K562 (cell line): Measurements from ENCODE around the gene MYL1. TPM values are rescaled to one million over a fixed set of nuclear protein-coding genes. Genes with fewer than 3 reads are reported as not detected.

Experiments
- ATAC-seq: fragments of 200-7000 bp; cut with Tn5 transposase; 3 replicates; pipeline ENCODE4 v1.9.1; 2020; ENCODE audit warnings: moderate library complexity
- BruUV-seq: library from RNA; stranded (reverse); fragments of 400-500 nt; replicated peaks from 2 replicates; lab custom pipeline; 2021; lab: Mats Ljungman, UMichigan
- CTCF ChIA-PET: fragments of 300-600 bp; formaldehyde crosslinking; extraction: SDS; loops from one replicate; lab custom pipeline; 2021; ENCODE audit warnings: low intra/inter-chr PET ratio; lab: Yijun Ruan, JAX
- POLR2A ChIA-PET: fragments of 300-600, 350-650 bp; sonication (Branson Sonifier 250); formaldehyde crosslinking; extraction: SDS; loops from one replicate; lab custom pipeline; 2021; ENCODE audit warnings: antibody characterized with exemption, inconsistent platforms; lab: Yijun Ruan, JAX
- DNase-seq, 4 experiments: peaks; one replicate each; pipeline versions ENCODE4 v3.0.0 to v3.0.0-alpha.2; 2011 to 2018; ENCODE audit warnings: low spot score in 3 of 4, mixed read lengths in 3 of 4; ENCODE audit errors: extremely low read depth in 1 of 4
- FAIRE-seq: peaks from 2 replicates; lab custom pipeline; 2011; peaks lifted over from hg19 to GRCh38; lab: Jason Lieb, UNC
- H2AFZ ChIP-seq: 2 replicates; pipeline ENCODE4 v1.6.0; 2011; ENCODE audit warnings: low read depth, low read length, control low read depth, inconsistent platforms
- H3K27ac ChIP-seq: fragments of 200-600 bp; 3 replicates; pipeline ENCODE4 v1.8.0; 2011; ENCODE audit warnings: low read depth, mild to moderate bottlenecking, control low read depth, inconsistent platforms, low read length, moderate library complexity, mixed read lengths; ENCODE audit errors: extremely low read depth
- H3K27me3 ChIP-seq, 2 experiments: fragments of 300-600 bp in 1 of 2; 2 replicates in 1 of 2; 3 replicates in 1 of 2; pipeline versions ENCODE4 v1.6.0 to v1.8.0; 2011; ENCODE audit warnings: inconsistent platforms in 2 of 2, low read length in 2 of 2, mild to moderate bottlenecking in 1 of 2, mixed read lengths in 1 of 2, moderate library complexity in 1 of 2; ENCODE audit not compliant: control insufficient read depth in 2 of 2, insufficient read depth in 2 of 2
- H3K36me3 ChIP-seq: fragments of 300-600 bp; 3 replicates; pipeline ENCODE4 v1.8.0; 2011; ENCODE audit warnings: mild to moderate bottlenecking, low read length, inconsistent platforms; ENCODE audit not compliant: control insufficient read depth, insufficient read depth
- H3K4me1 ChIP-seq, 2 experiments: fragments of 200-600 bp in 1 of 2; replicated peaks in 1 of 2; 2 replicates in 1 of 2; 3 replicates in 1 of 2; pipeline versions ENCODE4 v1.5.1 to v1.8.0; 2011; ENCODE audit warnings: inconsistent platforms in 2 of 2, low read length in 2 of 2, mild to moderate bottlenecking in 1 of 2, mixed read lengths in 1 of 2, moderate library complexity in 1 of 2; ENCODE audit not compliant: control insufficient read depth in 2 of 2, insufficient read depth in 2 of 2
- H3K4me2 ChIP-seq: 2 replicates; pipeline ENCODE4 v1.6.1; 2011; ENCODE audit warnings: low read length, control low read depth, inconsistent platforms, mixed read lengths; ENCODE audit not compliant: insufficient read depth
- H3K4me3 ChIP-seq: fragments of 200-600 bp; sonication (generic), shearing (Covaris generic); 2 replicates; pipeline ENCODE4 v1.5.1; 2016; ENCODE audit warnings: control low read depth, inconsistent platforms
- H3K79me2 ChIP-seq: fragments of 200-600 bp; 3 replicates; pipeline ENCODE4 v1.8.0; 2011; ENCODE audit warnings: low read length, inconsistent platforms; ENCODE audit not compliant: control insufficient read depth, insufficient read depth
- H3K9ac ChIP-seq, 2 experiments: 2 replicates each; pipeline versions ENCODE4 v1.6.0 to v1.6.1; 2011; ENCODE audit warnings: low read depth in 2 of 2, low read length in 2 of 2, control low read depth in 1 of 2, inconsistent platforms in 1 of 2, mild to moderate bottlenecking in 1 of 2, mixed read lengths in 1 of 2; ENCODE audit not compliant: insufficient read depth in 1 of 2
- H3K9me1 ChIP-seq: one replicate; pipeline ENCODE4 v1.6.0; 2011; ENCODE audit warnings: inconsistent platforms, mild to moderate bottlenecking, low read length, moderate library complexity; ENCODE audit not compliant: control insufficient read depth, insufficient read depth
- H3K9me3 ChIP-seq: replicated peaks from 2 replicates; pipeline ENCODE4 v1.5.1; 2011; ENCODE audit warnings: low read depth, low read length, inconsistent platforms; ENCODE audit not compliant: control insufficient read depth, insufficient read depth
- H4K20me1 ChIP-seq: replicated peaks from 2 replicates; pipeline ENCODE4 v1.6.1; 2011; ENCODE audit warnings: low read length, inconsistent platforms, mixed read lengths; ENCODE audit not compliant: control insufficient read depth, insufficient read depth
- CBFA2T2 ChIP-seq: fragments of 450-650 bp; conservative IDR thresholded peaks from 2 replicates; pipeline ENCODE4 v1.6.1; 2017; ENCODE audit warnings: mild to moderate bottlenecking
- E2F3 ChIP-seq: fragments of 250-450 bp; sonication (Bioruptor Pico); IDR thresholded peaks from 2 replicates; pipeline ENCODE4 v1.4.0; 2020; ENCODE audit warnings: mild to moderate bottlenecking
- HDAC8 ChIP-seq: fragments of 450-650 bp; IDR thresholded peaks from 2 replicates; pipeline ENCODE4 v1.6.1; 2016; ENCODE audit warnings: mild to moderate bottlenecking, missing genetic modification characterization, moderate library complexity, missing compliant biosample characterization
- OTX1 ChIP-seq: fragments of 450-650 bp; formaldehyde crosslinking; IDR thresholded peaks from 2 replicates; pipeline ENCODE4 v1.4.0; 2022; ENCODE audit warnings: mild to moderate bottlenecking
- PCBP1 ChIP-seq: fragments of 200-400 bp; formaldehyde crosslinking; IDR thresholded peaks from 2 replicates; pipeline ENCODE4 v1.6.1; 2018; ENCODE audit warnings: mild to moderate bottlenecking, low read depth, low read length; ENCODE audit not compliant: poor library complexity, severe bottlenecking
- SMARCA5 ChIP-seq: fragments of 450-650 bp; IDR thresholded peaks from 2 replicates; pipeline ENCODE4 v1.6.1; 2016
- SMARCE1 ChIP-seq: fragments of 450-650 bp; IDR thresholded peaks from 2 replicates; pipeline ENCODE4 v1.7.1; 2016; ENCODE audit warnings: mild to moderate bottlenecking
- SPI1 ChIP-seq: IDR thresholded peaks from 2 replicates; pipeline ENCODE4 v1.6.1; 2011; ENCODE audit warnings: low read depth, low read length, control low read depth, borderline replicate concordance
- ZC3H4 ChIP-seq: sonication (generic); formaldehyde crosslinking; IDR thresholded peaks from 2 replicates; pipeline ENCODE4 v1.9.0; 2021; ENCODE audit warnings: missing genetic modification reagents, borderline replicate concordance
- WGBS: fragments of 100-300 bp; shearing (Covaris generic); methylation state at CpG from one replicate; pipeline ENCODE4 v1.1.6; 2016; ENCODE audit warnings: low coverage, mixed read lengths; ENCODE audit not compliant: insufficient coverage; ENCODE audit errors: missing lambda C conversion rate; 5-methylcytosine and 5-hydroxymethylcytosine counted together
- in situ Hi-C: fragments of 300-500 bp; cut with MboI; formaldehyde crosslinking; loops from 4 replicates; pipeline ENCODE4 v1.15.0; 2018; ENCODE audit warnings: inconsistent platforms, mixed read lengths
- intact Hi-C: fragments of 100-400 bp; cut with micrococcal nuclease; formaldehyde crosslinking; loops from 2 replicates; pipeline ENCODE4 v1.14.2; 2022
- polyA plus RNA-seq, 8 experiments: library from polyadenylated mRNA; depleted of rRNA in 4 of 8; stranded (reverse) in 5 of 8; unstranded in 3 of 8; fragments of >200 nt; fragmentation: Nextera tagmentation in 2 of 8; fragmentation: Illumina TruSeq in 1 of 8; extraction: Ambion mirVana in 2 of 8; extraction: Trizol in 1 of 8; gene quantifications; 2 replicates each; pipeline versions ENCODE4 v1.2.1 to v1.2.3, GENCODE V29; 2011 to 2014; ENCODE audit warnings: inconsistent platforms in 1 of 8, missing spikeins in 1 of 8
- total RNA-seq, 7 experiments: library from RNA; depleted of rRNA in 6 of 7; stranded (reverse); fragments of >200 nt in 6 of 7; fragmentation: Illumina TruSeq in 2 of 7; extraction: Trizol in 2 of 7; gene quantifications; 2 replicates each; pipeline versions ENCODE4 v1.2.1 to v1.2.3, GENCODE V29; 2011 to 2021; ENCODE audit warnings: low replicate concordance in 1 of 7
- TF ChIP-seq, protein P1 (sequence below): fragments of 450-650 bp; conservative IDR thresholded peaks from 2 replicates; pipeline ENCODE4 v1.6.1; 2016; ENCODE audit warnings: missing genetic modification characterization, low read depth, mild to moderate bottlenecking, missing compliant biosample characterization, moderate library complexity
- TF ChIP-seq, protein P2 (sequence below): fragments of 450-650 bp; formaldehyde crosslinking; IDR thresholded peaks from 2 replicates; pipeline ENCODE4 v1.4.0; 2020; ENCODE audit warnings: mild to moderate bottlenecking, mixed read lengths
- TF ChIP-seq, protein P3 (sequence below): sonication (generic); formaldehyde crosslinking; IDR thresholded peaks from 2 replicates; pipeline ENCODE4 v1.8.1; 2023; ENCODE audit warnings: mild to moderate bottlenecking, missing genetic modification reagents

The MYL1 gene
- total and polyA plus RNA-seq, 9 of the 15 experiments (the other 6 are each of a cell fraction or from before 2014, with no cell fraction given) = not detected

DNA sequence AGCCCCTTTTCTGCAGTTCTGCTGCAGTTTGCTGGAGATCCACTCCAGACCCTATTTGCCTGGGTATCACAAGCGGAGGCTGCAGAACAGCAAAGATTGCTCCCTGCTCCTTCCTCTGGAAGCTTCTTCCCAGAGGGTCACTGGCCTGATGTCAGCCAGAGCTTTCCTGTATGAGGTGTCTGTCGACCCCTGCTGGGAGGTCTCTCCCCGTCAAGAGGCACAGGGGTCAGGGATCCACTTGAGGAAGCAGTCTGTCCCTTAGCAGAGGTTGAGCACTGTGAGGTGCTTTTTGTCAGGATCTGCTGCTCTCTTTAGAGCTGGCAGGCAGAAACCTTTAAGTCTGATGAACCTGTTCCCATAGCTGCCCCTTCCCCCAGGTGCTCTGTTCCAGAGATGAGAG is 42.0 kb upstream of the MYL1 start:
- Histone ChIP-seq H3K36me3 (no peaks in the 10 kb centered on the region), H3K4me1 (no peaks in the 10 kb centered on the region), H2AFZ (no peak overlapping the region), H3K9ac (no peak overlapping the region), H3K9me1 (no peaks in the 10 kb centered on the region), H3K27me3 (no peaks in the 10 kb centered on the region), H3K27ac (no peak overlapping the region), H3K4me3 (no peak overlapping the region), H3K79me2 (no peaks in the 10 kb centered on the region), H3K9me3 (no peaks in the 10 kb centered on the region), H3K4me2 (no peak overlapping the region), H4K20me1 (no peaks in the 10 kb centered on the region)
- WGBS = no CpG with 5 or more reads among the region's 3 CpGs
- BruUV-seq = no TSS peak
- ATAC-seq (no peak), FAIRE-seq (no peak), DNase-seq (no peak)
- intact Hi-C loops (no loop called here), in situ Hi-C loops (no loop called here)
- POLR2A ChIA-PET = no interaction called here
- CTCF ChIA-PET = no interaction called here
- no peak for TF ChIP-seq ZC3H4 (CRISPR knock-in tag)
- TF ChIP-seq OTX1 = no peak
- TF ChIP-seq HDAC8 = no peak
- no peak for TF ChIP-seq SMARCA5
- TF ChIP-seq SPI1 = no peak
- TF ChIP-seq, protein P1, sequence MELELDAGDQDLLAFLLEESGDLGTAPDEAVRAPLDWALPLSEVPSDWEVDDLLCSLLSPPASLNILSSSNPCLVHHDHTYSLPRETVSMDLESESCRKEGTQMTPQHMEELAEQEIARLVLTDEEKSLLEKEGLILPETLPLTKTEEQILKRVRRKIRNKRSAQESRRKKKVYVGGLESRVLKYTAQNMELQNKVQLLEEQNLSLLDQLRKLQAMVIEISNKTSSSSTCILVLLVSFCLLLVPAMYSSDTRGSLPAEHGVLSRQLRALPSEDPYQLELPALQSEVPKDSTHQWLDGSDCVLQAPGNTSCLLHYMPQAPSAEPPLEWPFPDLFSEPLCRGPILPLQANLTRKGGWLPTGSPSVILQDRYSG (tag) = no peak
- TF ChIP-seq, protein P2, sequence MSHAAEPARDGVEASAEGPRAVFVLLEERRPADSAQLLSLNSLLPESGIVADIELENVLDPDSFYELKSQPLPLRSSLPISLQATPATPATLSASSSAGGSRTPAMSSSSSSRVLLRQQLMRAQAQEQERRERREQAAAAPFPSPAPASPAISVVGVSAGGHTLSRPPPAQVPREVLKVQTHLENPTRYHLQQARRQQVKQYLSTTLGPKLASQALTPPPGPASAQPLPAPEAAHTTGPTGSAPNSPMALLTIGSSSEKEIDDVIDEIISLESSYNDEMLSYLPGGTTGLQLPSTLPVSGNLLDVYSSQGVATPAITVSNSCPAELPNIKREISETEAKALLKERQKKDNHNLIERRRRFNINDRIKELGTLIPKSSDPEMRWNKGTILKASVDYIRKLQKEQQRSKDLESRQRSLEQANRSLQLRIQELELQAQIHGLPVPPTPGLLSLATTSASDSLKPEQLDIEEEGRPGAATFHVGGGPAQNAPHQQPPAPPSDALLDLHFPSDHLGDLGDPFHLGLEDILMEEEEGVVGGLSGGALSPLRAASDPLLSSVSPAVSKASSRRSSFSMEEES (CRISPR knock-in tag) = no peak
- no peak for TF ChIP-seq SMARCE1
- no peak for TF ChIP-seq PCBP1
- TF ChIP-seq, protein P3, sequence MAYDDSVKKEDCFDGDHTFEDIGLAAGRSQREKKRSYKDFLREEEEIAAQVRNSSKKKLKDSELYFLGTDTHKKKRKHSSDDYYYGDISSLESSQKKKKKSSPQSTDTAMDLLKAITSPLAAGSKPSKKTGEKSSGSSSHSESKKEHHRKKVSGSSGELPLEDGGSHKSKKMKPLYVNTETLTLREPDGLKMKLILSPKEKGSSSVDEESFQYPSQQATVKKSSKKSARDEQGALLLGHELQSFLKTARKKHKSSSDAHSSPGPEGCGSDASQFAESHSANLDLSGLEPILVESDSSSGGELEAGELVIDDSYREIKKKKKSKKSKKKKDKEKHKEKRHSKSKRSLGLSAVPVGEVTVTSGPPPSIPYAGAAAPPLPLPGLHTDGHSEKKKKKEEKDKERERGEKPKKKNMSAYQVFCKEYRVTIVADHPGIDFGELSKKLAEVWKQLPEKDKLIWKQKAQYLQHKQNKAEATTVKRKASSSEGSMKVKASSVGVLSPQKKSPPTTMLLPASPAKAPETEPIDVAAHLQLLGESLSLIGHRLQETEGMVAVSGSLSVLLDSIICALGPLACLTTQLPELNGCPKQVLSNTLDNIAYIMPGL (CRISPR knock-in tag) = no peak
- TF ChIP-seq CBFA2T2 = no peak
- no peak for TF ChIP-seq E2F3 (CRISPR knock-in tag)
